Daoy (cell line): ENCODE data around the gene TMED10. TPM values are rescaled to one million over a fixed set of nuclear protein-coding genes. Genes with fewer than 3 reads are reported as not detected.
A peak's percentile ranks its signal among the peaks of the same experiment; 100 is the strongest.
"Not testable (repeated sequence)": the region's sequence is repeated elsewhere in the genome, so short reads cannot be mapped to it uniquely, and the experiment has no call there.

Source experiments
- DNase-seq: peaks from one replicate; pipeline ENCODE4 v3.0.0-alpha.2; 2015; ENCODE audit warnings: low read depth
- total RNA-seq: library from RNA; depleted of rRNA; stranded (reverse); fragments of >200 nt; shearing (Covaris generic); gene quantifications from 2 replicates; pipeline ENCODE4 v1.2.3, GENCODE V29; 2014

Gene TMED10
- total RNA-seq, 1 experiment from 2014 or later: 298 TPM

DNA sequence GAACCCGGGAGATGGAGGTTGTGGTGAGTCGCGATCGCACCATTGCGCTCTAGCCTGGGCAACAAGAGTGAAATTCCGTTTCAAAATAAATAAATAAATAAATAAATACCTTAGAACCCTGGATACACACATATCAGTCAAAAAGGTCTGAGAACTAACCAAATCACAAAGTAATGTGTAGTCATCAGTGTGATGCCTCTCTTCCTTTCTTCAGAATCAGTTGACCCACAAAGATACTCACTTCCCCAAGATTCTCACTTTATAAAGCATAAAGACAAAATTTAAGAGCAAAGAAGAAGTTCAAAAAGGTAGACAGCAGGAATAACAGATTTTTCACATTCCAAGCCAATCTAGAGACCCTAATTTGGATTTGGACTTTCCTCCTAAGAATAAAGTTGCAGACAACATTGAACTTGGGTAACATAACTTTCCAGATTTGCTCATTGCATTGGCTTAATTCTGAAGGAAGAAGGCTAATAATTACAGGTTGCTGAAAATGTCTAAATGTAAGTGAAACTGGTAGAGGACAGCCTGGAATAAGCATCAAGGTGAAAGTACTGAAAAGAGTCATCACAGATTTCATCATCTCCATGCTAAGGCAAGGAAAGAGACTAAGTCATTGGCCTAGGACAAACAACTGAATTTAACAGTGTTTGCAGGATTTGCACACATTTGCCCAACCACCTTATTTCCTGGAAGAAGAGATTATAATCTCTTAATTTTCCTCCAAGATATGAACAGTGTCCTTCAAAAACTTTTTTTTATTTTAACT, 17.4 kb downstream of the TMED10 start:
- no peak for DNase-seq

DNA sequence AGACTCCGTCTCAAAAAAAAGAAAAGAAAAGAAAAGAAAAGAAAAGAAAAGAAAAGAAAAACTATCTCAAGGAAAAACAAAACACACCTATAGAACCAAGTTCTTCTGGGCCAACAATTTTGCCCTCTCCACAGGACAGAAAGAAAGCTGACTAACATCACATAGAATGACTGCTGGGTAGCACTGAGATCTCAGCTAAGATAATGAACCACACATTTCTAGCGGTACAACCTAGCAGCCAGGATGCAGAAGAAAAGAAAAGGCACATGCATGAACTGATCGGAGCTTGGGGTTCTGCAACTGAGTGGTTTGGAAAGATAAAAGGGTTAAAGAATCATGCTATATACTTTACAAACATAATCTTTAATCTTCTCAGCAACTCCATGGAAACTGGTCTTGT, 19.5 kb downstream of the TMED10 start:
- DNase-seq: no peak

GRCh38 chr14:75156111-75156510, 20.3 kb downstream of the TMED10 start:
- DNase-seq: no peak

DNA sequence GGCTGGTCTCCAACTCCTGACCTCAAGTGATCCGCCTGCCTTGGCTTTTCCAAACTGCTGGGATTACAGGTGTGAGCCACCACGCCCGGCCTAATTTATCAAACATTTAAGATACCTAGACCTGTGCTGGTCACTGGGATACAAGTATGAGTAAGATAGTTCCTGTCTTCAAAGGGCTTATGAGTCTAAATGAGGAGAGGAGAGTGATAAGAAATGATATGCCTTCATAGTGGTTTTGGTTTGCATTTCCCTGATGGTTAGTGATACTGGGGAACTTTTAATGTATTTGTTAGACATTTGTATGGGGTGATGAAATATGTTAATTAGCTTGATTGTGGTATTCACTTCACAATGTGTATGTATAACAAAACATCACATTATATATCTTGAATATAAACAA, 21.2 kb downstream of the TMED10 start:
- no peak for DNase-seq

DNA sequence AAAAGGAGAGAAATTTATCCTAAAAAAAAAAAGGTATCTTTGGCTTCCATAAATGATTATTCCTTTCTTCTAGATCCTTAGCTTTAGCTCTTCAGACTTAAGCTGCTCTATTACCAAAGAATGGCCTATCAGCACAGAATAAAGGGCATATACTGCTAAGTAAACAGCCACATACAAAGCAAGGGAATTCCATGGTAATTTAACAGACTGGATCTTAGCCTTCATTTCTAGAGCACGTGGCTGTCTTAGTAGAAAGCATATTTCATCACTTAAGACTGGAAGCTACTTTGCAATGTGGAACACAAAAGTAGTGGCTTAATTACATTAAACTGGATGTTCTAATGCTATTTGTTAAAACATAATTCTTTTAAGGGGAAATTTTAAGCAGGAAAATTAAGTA, 23.1 kb downstream of the TMED10 start:
- no peak for DNase-seq

DNA sequence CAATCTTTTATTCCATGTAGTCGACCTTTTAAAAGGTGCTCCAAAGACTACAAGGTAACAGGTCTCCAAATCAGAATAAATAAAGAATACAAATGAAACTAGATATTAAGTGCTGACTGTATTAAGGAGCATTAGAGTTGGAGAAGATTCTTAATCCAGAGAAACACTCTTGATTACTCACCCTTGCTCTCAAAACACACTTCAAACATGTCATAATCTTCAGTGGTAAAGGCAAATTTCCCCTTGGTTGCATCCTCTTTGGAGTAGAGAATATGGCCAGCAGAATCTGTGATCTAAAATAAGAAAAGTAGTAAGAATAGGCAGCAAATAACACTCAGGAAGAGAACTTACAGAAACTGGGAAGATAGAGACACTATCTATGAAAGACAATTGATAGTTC, 24.6 kb downstream of the TMED10 start:
- DNase-seq: no peak

GRCh38 chr14:75150637-75151036, 25.8 kb downstream of the TMED10 start:
- DNase-seq: not testable (repeated sequence)

- DNase-seq: no peak
Measured at GRCh38 chr14:75150150-75150549, 26.3 kb downstream of the TMED10 start.

DNA sequence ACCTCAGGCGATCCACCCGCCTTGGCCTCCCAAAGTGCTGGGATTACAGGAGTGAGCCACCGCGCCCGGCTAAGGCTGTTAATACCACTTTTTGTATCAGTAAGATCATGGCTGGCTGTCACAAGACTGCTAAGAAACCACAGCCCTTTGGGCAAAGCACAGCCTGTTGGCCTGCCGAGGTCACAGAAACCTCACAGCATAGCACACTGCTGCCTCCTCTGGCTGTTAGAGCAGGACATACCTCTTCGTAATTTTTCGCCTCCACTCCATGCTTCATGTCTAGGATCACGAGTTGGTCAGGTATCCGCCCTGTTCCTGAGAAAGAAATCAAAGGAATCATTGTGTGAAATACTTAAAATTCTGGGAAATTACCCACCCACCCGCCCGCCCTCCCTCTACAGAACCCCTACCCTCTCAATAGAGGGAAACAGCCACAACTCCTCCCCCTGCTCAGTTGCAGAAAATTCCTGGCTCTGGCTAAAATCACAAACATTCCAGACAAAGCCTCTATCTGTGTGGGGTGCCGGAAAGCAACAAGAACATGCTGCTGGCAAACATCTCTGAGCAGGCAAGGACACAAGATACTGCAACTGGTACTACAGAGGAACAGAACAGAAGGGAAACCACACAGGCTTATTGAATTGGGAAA, 28.9 kb downstream of the TMED10 start:
- peak; percentile 22 for DNase-seq

- no peak for DNase-seq
Measured at GRCh38 chr14:75144944-75145343, 31.5 kb downstream of the TMED10 start.

- DNase-seq: no peak
Measured at GRCh38 chr14:75143761-75144527, 32.5 kb downstream of the TMED10 start.

- no peak for DNase-seq
Measured at GRCh38 chr14:75142494-75142893, 33.9 kb downstream of the TMED10 start.

DNA sequence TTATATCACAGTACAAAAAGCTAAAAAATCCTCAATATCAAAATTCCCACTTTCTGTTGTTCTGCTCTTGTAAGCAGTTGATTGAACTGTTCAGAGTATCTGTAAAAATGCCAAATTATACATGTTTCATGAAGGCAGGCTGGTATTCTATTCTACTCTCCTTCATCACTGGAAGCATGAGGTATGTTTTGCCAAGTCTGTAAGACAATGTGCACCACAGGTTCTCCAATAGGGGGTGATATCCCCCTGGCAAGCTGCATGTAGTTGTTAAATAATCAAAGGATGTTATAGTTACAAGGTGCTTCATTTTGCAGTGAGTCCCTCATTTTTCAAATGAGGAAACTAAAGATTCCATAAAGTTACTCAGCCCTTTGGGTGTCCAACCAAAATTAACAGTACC, 34.4 kb downstream of the TMED10 start:
- DNase-seq: peak; percentile 8

DNA sequence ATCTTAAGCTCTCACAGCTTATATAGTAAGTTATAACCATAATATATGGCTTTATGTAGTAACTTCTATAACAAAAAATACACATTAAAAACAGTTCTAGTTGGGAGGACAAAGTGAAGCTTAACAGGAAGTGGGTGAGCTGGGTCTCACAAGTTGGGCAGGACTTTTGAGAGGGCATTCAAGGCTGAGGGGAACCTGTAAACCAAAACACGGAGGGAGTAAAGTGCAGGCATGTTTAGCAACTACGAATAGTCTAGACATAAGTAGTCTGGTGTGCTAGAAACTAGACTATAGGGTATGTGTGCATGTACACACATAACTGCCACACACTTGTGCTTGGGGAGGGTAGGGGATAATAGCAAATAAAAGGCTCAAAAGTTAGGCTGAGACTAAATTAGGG, 35.4 kb downstream of the TMED10 start:
- no peak for DNase-seq

GRCh38 chr14:75140620-75141019, 35.8 kb downstream of the TMED10 start:
- no peak for DNase-seq

DNA sequence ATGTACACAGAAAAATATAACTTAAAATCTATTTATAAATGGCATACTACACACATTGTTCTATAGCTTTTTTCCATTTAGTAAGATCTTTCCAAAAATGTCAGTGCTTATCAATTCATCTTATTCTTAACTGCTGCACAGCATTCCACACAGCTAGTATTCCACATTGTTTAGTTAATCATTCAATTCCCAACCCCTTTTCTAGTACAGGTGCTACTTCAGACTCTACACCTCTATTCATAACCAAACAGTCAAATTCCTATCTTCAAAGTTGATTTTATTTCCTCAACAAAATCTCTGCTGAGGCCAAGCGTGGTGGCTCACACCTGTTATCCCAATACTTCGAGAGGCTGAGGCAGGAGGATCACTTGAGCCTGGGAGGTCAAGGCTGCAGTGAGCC, 37.2 kb downstream of the TMED10 start:
- DNase-seq: no peak

- DNase-seq: no peak
Measured at GRCh38 chr14:75138492-75138891, 37.9 kb downstream of the TMED10 start.

GRCh38 chr14:75134644-75135043, 41.8 kb downstream of the TMED10 start:
- DNase-seq: no peak

- no peak for DNase-seq
Measured at GRCh38 chr14:75133597-75133996, 42.8 kb downstream of the TMED10 start.

GRCh38 chr14:75132382-75133086, 43.9 kb downstream of the TMED10 start:
- peak; percentile 69 for DNase-seq

DNA sequence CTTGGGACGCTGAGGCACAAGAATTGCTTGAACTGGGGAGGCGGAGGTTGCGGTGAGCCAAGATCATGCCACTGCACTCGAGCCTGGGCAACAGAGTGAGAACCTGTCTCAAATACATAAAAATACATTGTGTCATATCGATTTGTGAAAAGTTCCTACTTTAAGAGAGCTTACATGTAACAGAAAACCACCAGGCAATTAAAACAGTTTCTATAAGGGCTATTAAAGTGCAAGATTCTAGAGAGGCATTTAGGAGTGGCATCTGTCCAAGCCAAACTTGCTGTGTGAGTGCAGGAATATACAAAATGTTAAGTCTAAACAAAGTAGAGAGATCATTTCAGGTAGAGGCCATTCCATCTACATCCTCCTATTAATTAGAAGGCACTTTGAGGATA, 47.8 kb downstream of the TMED10 start:
- DNase-seq: no peak
